ENCODE results near the gene SPATA13.

Gene SPATA13

GRCh38 chr13:24165746-24166145 lies 5.2 kb downstream of the SPATA13 start:
- DNase-seq (ENCODE audit: low spot score in 2 of 2) = no peak
- ATAC-seq (ENCODE audit: low read depth) = no peak
- Mint-ChIP-seq H3K4me1 (peaks cover 9% of the 10 kb centered on the region), H3K27me3 (peaks cover 19% of the 10 kb centered on the region), H3K36me3 (no peaks in the 10 kb centered on the region), H3K4me3 (no peak overlapping the region), H3K27ac (no peak overlapping the region), H3K9me3 (no peaks in the 10 kb centered on the region)

GRCh38 chr13:24166561-24166960 lies 6.0 kb downstream of the SPATA13 start:
- DNase-seq (ENCODE audit: low spot score in 2 of 2) (no peak), ATAC-seq (ENCODE audit: low read depth) (no peak)
- Mint-ChIP-seq H3K9me3 (no peaks in the 10 kb centered on the region), H3K27me3 (peaks cover 19% of the 10 kb centered on the region), H3K4me1 (peaks cover 9% of the 10 kb centered on the region), H3K4me3 (no peak overlapping the region), H3K36me3 (no peaks in the 10 kb centered on the region), H3K27ac (no peak overlapping the region)

GRCh38 chr13:24167666-24168391 lies 7.3 kb downstream of the SPATA13 start:
- no peaks in the 10 kb centered on the region for H3K9me3 Mint-ChIP-seq
- H3K36me3 Mint-ChIP-seq = no peaks in the 10 kb centered on the region
- H3K27me3 Mint-ChIP-seq = peaks cover 8% of the 10 kb centered on the region
- DNase-seq (ENCODE audit: low spot score in 2 of 2) (no peak), ATAC-seq (ENCODE audit: low read depth) (no peak)
- H3K4me3 Mint-ChIP-seq = no peak overlapping the region
- no peak overlapping the region for H3K27ac Mint-ChIP-seq
- no peaks in the 10 kb centered on the region for H3K4me1 Mint-ChIP-seq

GRCh38 chr13:24168392-24168750 lies 7.9 kb downstream of the SPATA13 start:
- H3K4me1 Mint-ChIP-seq = no peaks in the 10 kb centered on the region
- ATAC-seq (ENCODE audit: low read depth) = no peak
- no peaks in the 10 kb centered on the region for H3K36me3 Mint-ChIP-seq
- H3K27me3 Mint-ChIP-seq = peaks cover 8% of the 10 kb centered on the region
- DNase-seq (ENCODE audit: low spot score in 2 of 2) = no peak
- H3K9me3 Mint-ChIP-seq = no peaks in the 10 kb centered on the region
- no peak overlapping the region for H3K27ac Mint-ChIP-seq
- H3K4me3 Mint-ChIP-seq = no peak overlapping the region

GRCh38 chr13:24168979-24169378 lies 8.5 kb downstream of the SPATA13 start:
- ATAC-seq (ENCODE audit: low read depth) = no peak

GRCh38 chr13:24172071-24172470 lies 11.6 kb downstream of the SPATA13 start:
- ATAC-seq (ENCODE audit: low read depth) (no peak), DNase-seq (ENCODE audit: low spot score in 2 of 2) (no peak)
- Mint-ChIP-seq H3K4me3 (no peak overlapping the region), H3K4me1 (no peaks in the 10 kb centered on the region), H3K36me3 (no peaks in the 10 kb centered on the region), H3K9me3 (no peaks in the 10 kb centered on the region), H3K27ac (no peak overlapping the region), H3K27me3 (no peaks in the 10 kb centered on the region)

More at GRCh38 chr13:24168979-24169378, 8.5 kb downstream of the SPATA13 start:
- H3K36me3 Mint-ChIP-seq = no peaks in the 10 kb centered on the region
- H3K4me1 Mint-ChIP-seq = no peaks in the 10 kb centered on the region
- peaks cover 8% of the 10 kb centered on the region for H3K27me3 Mint-ChIP-seq
- H3K4me3 Mint-ChIP-seq = no peak overlapping the region
- DNase-seq (ENCODE audit: low spot score in 2 of 2) = no peak
- no peaks in the 10 kb centered on the region for H3K9me3 Mint-ChIP-seq
- no peak overlapping the region for H3K27ac Mint-ChIP-seq

- ATAC-seq (ENCODE audit: low read depth) (no peak), DNase-seq (ENCODE audit: low spot score in 2 of 2) (no peak)
- no peaks in the 10 kb centered on the region for H3K9me3 Mint-ChIP-seq
- no peaks in the 10 kb centered on the region for H3K36me3 Mint-ChIP-seq
- H3K4me3 Mint-ChIP-seq = no peak overlapping the region
- H3K27me3 Mint-ChIP-seq = peaks cover 1% of the 10 kb centered on the region
- H3K27ac Mint-ChIP-seq = no peak overlapping the region
- H3K4me1 Mint-ChIP-seq = no peaks in the 10 kb centered on the region
Observed at GRCh38 chr13:24173795-24174194, 13.3 kb downstream of the SPATA13 start.

GRCh38 chr13:24175847-24176246 lies 15.3 kb downstream of the SPATA13 start:
- Mint-ChIP-seq H3K36me3 (no peaks in the 10 kb centered on the region), H3K4me1 (no peaks in the 10 kb centered on the region), H3K27ac (no peak overlapping the region), H3K4me3 (no peak overlapping the region), H3K9me3 (no peaks in the 10 kb centered on the region), H3K27me3 (peaks cover 2% of the 10 kb centered on the region)
- ATAC-seq (ENCODE audit: low read depth) (no peak), DNase-seq (ENCODE audit: low spot score in 2 of 2) (no peak)

GRCh38 chr13:24176351-24177101 lies 16.0 kb downstream of the SPATA13 start:
- no peak for ATAC-seq (ENCODE audit: low read depth)
- Mint-ChIP-seq H3K9me3 (no peaks in the 10 kb centered on the region), H3K4me3 (no peak overlapping the region), H3K27me3 (peaks cover 2% of the 10 kb centered on the region), H3K36me3 (no peaks in the 10 kb centered on the region), H3K4me1 (no peaks in the 10 kb centered on the region), H3K27ac (no peak overlapping the region)
- DNase-seq (ENCODE audit: low spot score in 2 of 2) = no peak

GRCh38 chr13:24178847-24179485 lies 18.4 kb downstream of the SPATA13 start:
- no peak overlapping the region for H3K4me3 Mint-ChIP-seq
- ATAC-seq (ENCODE audit: low read depth) (no peak), DNase-seq (ENCODE audit: low spot score in 2 of 2) (no peak)
- H3K36me3 Mint-ChIP-seq = peaks cover 2% of the 10 kb centered on the region
- peaks cover 2% of the 10 kb centered on the region for H3K9me3 Mint-ChIP-seq
- H3K27me3 Mint-ChIP-seq = peaks cover 2% of the 10 kb centered on the region
- H3K27ac Mint-ChIP-seq = no peak overlapping the region
- peaks cover 3% of the 10 kb centered on the region for H3K4me1 Mint-ChIP-seq

GRCh38 chr13:24179486-24179850 lies 18.9 kb downstream of the SPATA13 start:
- no peak for DNase-seq (ENCODE audit: low spot score in 2 of 2)
- H3K9me3 Mint-ChIP-seq = peaks cover 2% of the 10 kb centered on the region
- H3K36me3 Mint-ChIP-seq = peaks cover 2% of the 10 kb centered on the region
- H3K27me3 Mint-ChIP-seq = peaks cover 2% of the 10 kb centered on the region
- H3K4me1 Mint-ChIP-seq = peaks cover 3% of the 10 kb centered on the region
- no peak for ATAC-seq (ENCODE audit: low read depth)
- no peak overlapping the region for H3K27ac Mint-ChIP-seq
- no peak overlapping the region for H3K4me3 Mint-ChIP-seq

GRCh38 chr13:24180750-24181377 lies 20.3 kb downstream of the SPATA13 start:
- peaks cover 3% of the 10 kb centered on the region for H3K4me1 Mint-ChIP-seq
- DNase-seq (ENCODE audit: low spot score in 2 of 2) = no peak
- ATAC-seq (ENCODE audit: low read depth) = no peak
- peaks cover 2% of the 10 kb centered on the region for H3K27me3 Mint-ChIP-seq
- no peak overlapping the region for H3K27ac Mint-ChIP-seq
- H3K9me3 Mint-ChIP-seq = peaks cover 2% of the 10 kb centered on the region
- H3K4me3 Mint-ChIP-seq = no peak overlapping the region
- peaks cover 2% of the 10 kb centered on the region for H3K36me3 Mint-ChIP-seq

- DNase-seq (ENCODE audit: low spot score in 2 of 2) (no peak), ATAC-seq (ENCODE audit: low read depth) (no peak)
- Mint-ChIP-seq H3K9me3 (peaks cover 2% of the 10 kb centered on the region), H3K27me3 (peaks cover 2% of the 10 kb centered on the region), H3K4me1 (peaks cover 3% of the 10 kb centered on the region), H3K36me3 (peaks cover 2% of the 10 kb centered on the region), H3K27ac (peak overlapping the region; percentile 2), H3K4me3 (no peak overlapping the region)
Observed at GRCh38 chr13:24181991-24182702, 21.6 kb downstream of the SPATA13 start.

- Mint-ChIP-seq H3K4me3 (no peak overlapping the region), H3K27ac (no peak overlapping the region)
Observed at GRCh38 chr13:24182703-24183081, 22.2 kb downstream of the SPATA13 start.

More at GRCh38 chr13:24182703-24183081, 22.2 kb downstream of the SPATA13 start:
- H3K4me1 Mint-ChIP-seq = peaks cover 3% of the 10 kb centered on the region
- ATAC-seq (ENCODE audit: low read depth) (no peak), DNase-seq (ENCODE audit: low spot score in 2 of 2) (no peak)
- H3K36me3 Mint-ChIP-seq = peaks cover 2% of the 10 kb centered on the region
- peaks cover 2% of the 10 kb centered on the region for H3K9me3 Mint-ChIP-seq
- peaks cover 2% of the 10 kb centered on the region for H3K27me3 Mint-ChIP-seq
